Muscle layer of colon (tissue), 2 donors: ENCODE results near the gene SOHLH1.

Source experiments
- H3K27ac ChIP-seq: one replicate; pipeline ENCODE4 v1.7.0; 2013; ENCODE audit warnings: low read depth, mild to moderate bottlenecking, low read length, moderate library complexity
- H3K27me3 ChIP-seq, 2 donors: one replicate each; pipeline ENCODE4 v1.7.0; 2013; ENCODE audit warnings: low read length in 2 of 2, mild to moderate bottlenecking in 2 of 2; ENCODE audit not compliant: insufficient read depth in 2 of 2, control insufficient read depth in 1 of 2
- H3K36me3 ChIP-seq: one replicate; pipeline ENCODE4 v1.7.0; 2013; ENCODE audit warnings: mild to moderate bottlenecking, low read length; ENCODE audit not compliant: insufficient read depth
- H3K4me1 ChIP-seq: one replicate; pipeline ENCODE4 v1.7.0; 2013; ENCODE audit warnings: mild to moderate bottlenecking, low read length; ENCODE audit not compliant: insufficient read depth
- H3K4me3 ChIP-seq, 2 donors: one replicate each; pipeline ENCODE4 v1.7.0; 2013; ENCODE audit warnings: low read length in 2 of 2, low read depth in 1 of 2, mild to moderate bottlenecking in 1 of 2, moderate library complexity in 1 of 2
- H3K9ac ChIP-seq: one replicate; pipeline ENCODE4 v1.7.0; 2013; ENCODE audit warnings: low read length
- H3K9me3 ChIP-seq: one replicate; pipeline ENCODE4 v1.7.0; 2013; ENCODE audit warnings: mild to moderate bottlenecking, low read length
- donor health status: abdominal sarcoma.
- donor health status: Adenocarcinoma of cecum.

Gene SOHLH1, protein sequence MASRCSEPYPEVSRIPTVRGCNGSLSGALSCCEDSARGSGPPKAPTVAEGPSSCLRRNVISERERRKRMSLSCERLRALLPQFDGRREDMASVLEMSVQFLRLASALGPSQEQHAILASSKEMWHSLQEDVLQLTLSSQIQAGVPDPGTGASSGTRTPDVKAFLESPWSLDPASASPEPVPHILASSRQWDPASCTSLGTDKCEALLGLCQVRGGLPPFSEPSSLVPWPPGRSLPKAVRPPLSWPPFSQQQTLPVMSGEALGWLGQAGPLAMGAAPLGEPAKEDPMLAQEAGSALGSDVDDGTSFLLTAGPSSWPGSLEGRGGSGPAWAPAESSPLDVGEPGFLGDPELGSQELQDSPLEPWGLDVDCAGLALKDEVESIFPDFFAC

DNA sequence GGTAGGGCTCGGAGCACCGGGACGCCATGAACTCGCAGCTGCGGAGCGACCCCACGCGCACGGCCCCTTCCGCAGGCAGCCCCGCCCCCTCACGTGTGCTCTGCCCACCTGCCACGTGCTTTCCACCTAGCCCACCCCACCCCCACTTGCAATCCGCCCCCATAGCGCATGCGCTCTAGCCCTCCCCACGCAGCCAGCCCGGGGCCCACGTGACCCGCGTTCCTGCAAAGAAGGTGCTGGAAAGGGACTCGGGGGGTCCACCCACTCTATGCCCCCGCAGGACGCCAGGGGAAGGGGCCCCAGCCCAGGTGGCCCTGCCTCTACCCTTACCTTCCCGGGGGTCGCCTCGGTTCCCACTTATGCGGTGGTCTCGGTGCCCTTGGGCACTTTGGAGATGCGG, at the start of gene SOHLH1:
Gene SOHLH1, minus strand, starts transcription at position 42 of the 400 bp plus-strand sequence. Its CDS starts 14 bp downstream, at position 28.
- Histone ChIP-seq H3K9ac (no peak within 1 kb of the TSS), H3K9me3 (no peaks in the 10 kb centered on the region), H3K27ac (no peak within 1 kb of the TSS), H3K27me3 (peaks cover 4 to 29% of the 10 kb centered on the region in 2 donors), H3K4me1 (peaks cover 5% of the 10 kb centered on the region), H3K36me3 (no peaks in the 10 kb centered on the region), H3K4me3 (no peak within 1 kb of the TSS)

DNA sequence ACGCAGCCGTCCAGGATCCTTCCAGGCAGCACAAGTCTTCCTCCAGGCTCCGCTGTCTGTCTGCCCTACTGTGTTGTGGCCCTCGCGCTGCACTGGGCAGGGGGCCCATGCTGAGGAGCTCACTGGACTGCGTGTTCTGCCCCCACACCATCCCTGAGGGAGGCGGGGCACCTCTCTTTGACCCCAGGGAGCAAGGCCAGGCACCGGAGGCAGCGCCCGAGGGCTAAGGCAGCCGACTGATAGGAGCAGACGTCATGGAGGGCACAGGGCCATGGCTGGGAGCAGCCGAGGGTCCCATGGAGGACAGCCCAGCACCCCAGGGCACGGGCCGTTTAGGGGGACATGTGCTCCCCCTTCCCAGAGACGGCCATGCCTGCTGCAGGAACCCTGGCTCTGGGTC, 49.4 kb upstream of the SOHLH1 start:
- Histone ChIP-seq H3K36me3 (no peaks in the 10 kb centered on the region), H3K9me3 (no peaks in the 10 kb centered on the region), H3K27ac (no peak overlapping the region), H3K9ac (no peak overlapping the region), H3K27me3 (no peaks in the 10 kb centered on the region), H3K4me1 (no peaks in the 10 kb centered on the region), H3K4me3 (no peak overlapping the region)

DNA sequence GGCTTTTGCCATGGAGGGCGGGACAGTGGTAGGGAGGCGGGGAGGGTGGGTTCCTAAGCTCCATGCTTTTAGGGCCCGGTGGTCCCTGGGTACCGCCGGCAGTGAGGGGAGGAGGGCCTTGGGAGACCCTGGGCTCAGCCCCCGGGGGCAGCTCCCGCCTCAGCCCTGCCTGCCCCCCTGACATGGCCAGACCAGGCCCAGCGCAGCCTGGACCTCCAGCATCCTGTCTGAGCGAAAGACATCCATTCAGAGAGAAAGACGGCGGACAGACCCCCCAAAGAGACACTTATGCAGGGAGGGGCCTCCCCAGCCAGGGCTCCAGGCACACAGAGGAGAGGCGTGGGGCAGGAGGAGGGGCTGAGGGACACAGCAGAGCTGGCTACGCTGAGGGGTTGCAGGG, 48.0 kb upstream of the SOHLH1 start:
- Histone ChIP-seq H3K27ac (no peak overlapping the region), H3K27me3 (peaks cover 0 to 6% of the 10 kb centered on the region in 2 donors), H3K4me1 (no peaks in the 10 kb centered on the region), H3K4me3 (no peak overlapping the region), H3K9ac (no peak overlapping the region), H3K36me3 (no peaks in the 10 kb centered on the region), H3K9me3 (no peaks in the 10 kb centered on the region)

DNA sequence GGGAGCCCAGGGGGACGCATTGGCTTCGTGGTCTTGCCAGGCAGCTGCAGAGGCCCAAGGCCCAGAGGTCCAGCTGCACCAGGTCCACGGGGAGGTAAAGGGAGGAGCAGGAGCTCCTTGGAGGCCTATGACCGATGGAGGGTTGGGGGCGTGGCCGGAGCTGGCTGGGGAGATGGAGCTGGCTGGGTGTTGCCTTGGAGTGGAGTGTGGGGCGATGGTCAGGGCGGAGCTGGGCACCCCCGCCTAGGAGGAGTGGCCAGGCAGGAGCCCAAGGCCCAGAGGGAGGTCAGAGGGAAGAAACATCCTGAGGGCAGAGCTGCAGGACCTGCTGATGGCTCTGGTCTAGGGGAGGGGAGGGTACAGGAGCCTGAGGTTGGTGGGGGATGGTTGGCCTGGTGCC, 47.3 kb upstream of the SOHLH1 start:
- Histone ChIP-seq H3K36me3 (no peaks in the 10 kb centered on the region), H3K9ac (no peak overlapping the region), H3K9me3 (no peaks in the 10 kb centered on the region), H3K4me3 (no peak overlapping the region), H3K27me3 (peaks cover 0 to 6% of the 10 kb centered on the region in 2 donors), H3K27ac (no peak overlapping the region), H3K4me1 (no peaks in the 10 kb centered on the region)

DNA sequence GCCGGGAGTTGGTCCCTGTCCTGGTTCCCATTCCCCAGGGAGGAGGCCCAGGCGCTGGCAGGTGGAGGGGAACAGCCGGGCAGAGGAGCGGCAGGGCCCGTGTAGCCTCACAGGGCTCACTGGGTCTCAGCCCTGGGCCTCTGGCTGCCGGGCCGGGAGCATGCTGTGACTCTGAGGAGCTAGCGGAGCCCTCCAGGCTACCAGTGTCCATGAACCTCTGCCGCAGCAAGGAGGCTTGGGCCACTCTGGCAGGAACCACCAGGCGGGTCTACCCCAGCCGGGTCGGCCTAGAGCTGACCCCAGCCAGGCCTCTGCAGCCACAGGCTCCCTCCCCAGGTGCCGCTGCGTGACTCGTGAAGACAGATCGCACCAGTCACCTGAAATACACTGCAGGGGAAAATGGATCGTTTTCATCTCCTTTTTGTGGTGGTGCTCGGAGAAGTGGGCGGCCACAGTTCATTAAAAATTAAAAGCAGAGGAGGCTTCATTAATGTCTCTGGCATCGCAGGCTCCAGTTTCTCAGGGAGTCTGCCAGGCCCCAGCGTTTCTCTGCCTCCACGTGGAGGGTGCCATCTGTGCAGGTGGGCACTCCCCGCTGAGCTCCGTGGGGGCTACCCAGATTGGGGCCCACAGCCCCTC, 46.5 kb upstream of the SOHLH1 start:
- Histone ChIP-seq H3K36me3 (no peaks in the 10 kb centered on the region), H3K9ac (no peak overlapping the region), H3K4me1 (no peaks in the 10 kb centered on the region), H3K27ac (no peak overlapping the region), H3K4me3 (no peak overlapping the region), H3K9me3 (no peaks in the 10 kb centered on the region), H3K27me3 (peaks cover 0 to 6% of the 10 kb centered on the region in 2 donors)

DNA sequence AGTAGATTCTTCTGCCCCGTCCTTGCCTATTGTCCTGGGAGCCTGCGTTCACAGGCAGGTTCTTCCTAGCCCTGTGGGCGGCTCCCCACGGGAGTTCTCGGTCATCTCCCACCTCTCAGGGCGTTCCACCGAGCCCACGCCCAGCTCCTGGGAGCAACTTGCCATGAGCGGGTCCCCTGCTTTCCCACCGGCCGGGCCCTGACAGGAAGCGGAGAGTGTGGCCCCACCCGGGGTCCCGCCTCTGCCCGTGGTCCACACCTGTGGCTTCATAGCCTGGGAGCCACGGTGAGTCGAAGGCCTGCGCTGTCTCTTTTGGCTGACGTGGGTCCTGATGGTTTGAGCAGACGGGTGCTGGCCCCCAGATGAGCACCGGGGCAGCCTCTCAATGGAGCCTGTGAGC, 45.9 kb upstream of the SOHLH1 start:
- no peak overlapping the region for H3K4me3 ChIP-seq
- H3K36me3 ChIP-seq: no peaks in the 10 kb centered on the region
- no peak overlapping the region for H3K27ac ChIP-seq
- H3K9ac ChIP-seq: no peak overlapping the region
- peaks cover 0 to 6% of the 10 kb centered on the region in 2 donors for H3K27me3 ChIP-seq
- H3K9me3 ChIP-seq: no peaks in the 10 kb centered on the region
- H3K4me1 ChIP-seq: no peaks in the 10 kb centered on the region

DNA sequence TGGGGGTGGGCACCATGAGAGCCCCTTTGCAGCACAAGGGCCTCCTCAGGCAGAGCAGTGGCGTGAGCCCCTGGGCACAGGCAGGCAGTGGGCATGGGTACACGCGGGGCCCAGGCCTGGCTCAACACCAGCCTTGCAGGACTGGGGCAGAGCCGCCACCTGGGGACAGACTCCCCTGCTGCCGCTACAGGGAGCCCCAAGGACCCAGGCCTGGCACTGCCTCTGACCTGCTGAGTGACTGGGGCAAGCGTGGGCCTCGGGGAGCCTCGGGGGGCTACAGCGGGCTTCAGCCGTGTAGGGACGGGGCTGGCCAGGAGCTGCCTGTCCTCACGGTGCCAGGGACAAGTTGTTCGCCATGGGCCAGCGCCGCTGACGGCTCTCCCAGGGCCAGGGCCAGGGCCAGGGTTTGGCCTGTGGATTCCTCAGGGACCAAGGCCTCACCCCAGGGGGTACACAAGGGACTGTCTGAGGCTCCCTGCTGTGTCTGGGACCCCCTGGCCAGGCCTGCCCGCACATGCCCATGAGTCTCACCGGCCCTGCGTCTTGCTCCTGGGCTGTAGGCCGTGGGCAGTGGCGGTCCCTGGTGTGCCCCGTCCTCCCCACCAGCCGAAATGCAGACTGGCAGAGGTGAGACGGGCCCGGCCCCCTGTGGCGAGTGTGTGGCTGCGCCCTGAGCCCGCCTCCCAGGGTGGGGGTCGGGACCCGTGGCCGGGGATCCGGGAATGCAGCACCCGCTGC, 45.2 kb upstream of the SOHLH1 start:
- H3K4me1 ChIP-seq: no peaks in the 10 kb centered on the region
- H3K27me3 ChIP-seq: peaks cover 0 to 11% of the 10 kb centered on the region in 2 donors

DNA sequence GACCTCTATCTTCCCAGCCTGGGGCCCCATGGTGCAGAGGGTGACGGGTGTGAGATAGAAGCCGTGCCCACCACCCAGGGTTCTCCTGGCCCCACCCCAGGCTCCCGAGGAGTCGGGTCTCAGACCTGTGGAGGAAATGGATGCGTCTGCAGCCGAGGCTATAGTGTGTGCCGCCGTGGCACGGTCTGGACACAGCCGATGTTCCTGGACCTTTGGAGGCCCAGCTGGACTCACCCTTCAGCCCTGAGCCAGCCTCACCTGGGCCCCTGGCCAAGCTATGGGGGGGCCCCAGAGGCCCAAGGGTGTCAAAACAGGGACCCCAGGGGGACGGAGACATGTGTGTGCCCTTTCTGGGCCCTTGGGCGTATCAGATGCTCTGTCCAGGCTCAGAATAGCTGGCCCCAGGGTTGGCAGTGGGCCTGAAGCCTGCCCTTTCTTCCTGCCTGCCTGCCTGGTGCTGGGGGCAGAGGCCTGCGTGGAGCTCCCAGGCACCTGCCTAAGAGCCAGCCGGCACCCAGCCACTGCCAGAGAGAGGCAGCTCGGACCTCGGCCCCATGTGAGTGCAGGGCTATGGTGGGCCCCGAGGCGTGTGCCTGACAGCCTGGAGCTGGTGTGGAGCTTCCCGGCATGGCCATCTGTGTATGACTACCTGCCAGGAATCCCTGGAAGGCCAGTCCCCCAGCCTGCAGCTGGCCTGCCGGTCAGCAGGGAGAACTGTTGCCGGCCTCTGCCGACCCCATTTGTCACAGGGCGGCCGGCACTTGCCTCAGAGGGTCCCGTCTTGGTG, 44.5 kb upstream of the SOHLH1 start:
- Histone ChIP-seq H3K27me3 (peaks cover 0 to 12% of the 10 kb centered on the region in 2 donors), H3K27ac (no peak overlapping the region)

More for the DNA sequence above, 45.2 kb upstream of the SOHLH1 start:
- no peak overlapping the region for H3K9ac ChIP-seq
- no peaks in the 10 kb centered on the region for H3K36me3 ChIP-seq
- no peak overlapping the region for H3K4me3 ChIP-seq
- H3K27ac ChIP-seq: no peak overlapping the region
- no peaks in the 10 kb centered on the region for H3K9me3 ChIP-seq

DNA sequence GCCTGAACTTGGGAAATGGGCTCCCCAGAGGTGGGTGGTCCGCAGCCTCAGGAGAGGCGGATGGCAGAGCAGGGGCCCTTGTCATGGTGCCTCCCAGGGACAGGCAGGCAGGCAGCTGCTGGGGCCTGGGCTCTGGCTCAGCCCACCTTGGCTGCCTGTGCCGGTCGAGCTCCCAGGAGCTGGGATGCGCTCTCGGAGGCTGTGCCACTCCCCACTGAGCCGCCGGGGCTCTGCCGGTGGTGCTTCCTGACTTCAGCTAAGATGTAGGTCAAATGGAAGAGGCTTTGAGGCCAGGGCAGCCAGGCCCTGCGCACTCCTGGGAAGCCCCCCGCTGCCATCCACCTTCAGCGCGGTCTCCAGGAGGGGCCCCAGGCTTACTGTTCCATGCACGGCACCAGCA, 43.7 kb upstream of the SOHLH1 start:
- Histone ChIP-seq H3K27ac (no peak overlapping the region), H3K4me1 (no peaks in the 10 kb centered on the region), H3K36me3 (no peaks in the 10 kb centered on the region), H3K4me3 (no peak overlapping the region), H3K9me3 (no peaks in the 10 kb centered on the region), H3K9ac (no peak overlapping the region), H3K27me3 (peaks cover 0 to 17% of the 10 kb centered on the region in 2 donors)

More for the DNA sequence above, 44.5 kb upstream of the SOHLH1 start:
- Histone ChIP-seq H3K4me1 (no peaks in the 10 kb centered on the region), H3K9me3 (no peaks in the 10 kb centered on the region), H3K36me3 (no peaks in the 10 kb centered on the region), H3K9ac (no peak overlapping the region), H3K4me3 (no peak overlapping the region)

DNA sequence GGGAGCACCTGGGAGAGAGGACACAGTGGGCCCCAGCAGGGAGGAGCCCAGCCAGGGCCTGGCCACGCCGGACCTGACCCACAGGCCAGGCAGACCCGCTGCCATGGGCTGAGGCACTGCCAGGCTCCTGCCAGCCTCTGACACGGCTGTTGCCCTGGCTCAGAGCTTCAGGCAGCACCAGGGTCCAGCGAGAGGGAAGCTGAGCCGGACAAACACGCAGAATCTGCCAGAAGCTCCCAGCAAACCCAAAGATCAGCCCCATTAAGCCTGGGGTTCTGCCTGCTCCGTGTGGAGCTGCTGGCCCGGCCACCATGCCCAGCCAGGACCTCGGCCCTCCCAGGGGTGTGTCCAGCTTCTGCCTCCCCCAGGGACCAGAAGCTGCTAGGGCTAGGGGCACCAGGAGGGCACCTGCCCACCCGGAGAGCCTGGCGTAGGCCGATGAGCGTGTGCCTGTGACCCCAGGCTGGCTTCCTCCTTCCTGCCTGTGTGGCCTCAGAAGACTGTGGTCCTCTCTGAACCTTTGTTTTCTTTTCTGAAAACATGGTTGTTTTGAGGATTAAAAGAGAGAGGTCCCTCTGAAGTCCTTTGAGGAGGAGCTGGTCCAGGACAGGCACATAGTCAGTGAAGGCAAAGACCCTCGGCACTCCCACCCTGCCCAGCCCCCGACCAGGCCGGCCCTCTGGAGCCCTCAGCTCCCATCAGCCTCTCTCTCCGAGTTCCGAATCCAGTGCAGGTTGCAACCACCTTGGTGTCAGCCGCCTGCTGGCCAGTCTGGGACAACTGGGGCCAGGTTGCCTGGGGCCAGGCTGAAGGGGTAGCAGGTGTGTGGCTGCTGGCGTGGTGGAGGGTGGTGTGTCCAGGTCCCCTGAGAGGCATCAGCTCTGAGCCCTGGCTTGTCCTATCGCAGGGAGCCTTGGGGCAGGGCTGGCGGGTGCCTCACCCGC, 42.3 kb upstream of the SOHLH1 start:
- no peaks in the 10 kb centered on the region for H3K9me3 ChIP-seq
- H3K36me3 ChIP-seq: no peaks in the 10 kb centered on the region
- no peak overlapping the region for H3K9ac ChIP-seq
- H3K27me3 ChIP-seq: peaks cover 0 to 28% of the 10 kb centered on the region in 2 donors
- H3K4me1 ChIP-seq: no peaks in the 10 kb centered on the region
- no peak overlapping the region for H3K27ac ChIP-seq
- H3K4me3 ChIP-seq: no peak overlapping the region
